CD4-positive, alpha-beta T cell treated with Interferon alpha-2 for 1 hour (primary cell): Measurements from ENCODE around the gene ASXL1.
A peak's percentile ranks its signal among the peaks of the same experiment; 100 is the strongest.
"Not testable (repeated sequence)": the region's sequence is repeated elsewhere in the genome, so short reads cannot be mapped to it uniquely, and the experiment has no call there.

Experiments used
- DNase-seq, 2 donors: peaks; one replicate each; pipeline ENCODE4 v3.0.0-alpha.2; 2020 to 2022

The ASXL1 gene

GRCh38 chr20:32363492-32363891 is 5.4 kb downstream of the ASXL1 start:
- no peak for DNase-seq

- no peak for DNase-seq
These were observed 6.5 kb downstream of the ASXL1 start for GRCh38 chr20:32364554-32365208.

DNA sequence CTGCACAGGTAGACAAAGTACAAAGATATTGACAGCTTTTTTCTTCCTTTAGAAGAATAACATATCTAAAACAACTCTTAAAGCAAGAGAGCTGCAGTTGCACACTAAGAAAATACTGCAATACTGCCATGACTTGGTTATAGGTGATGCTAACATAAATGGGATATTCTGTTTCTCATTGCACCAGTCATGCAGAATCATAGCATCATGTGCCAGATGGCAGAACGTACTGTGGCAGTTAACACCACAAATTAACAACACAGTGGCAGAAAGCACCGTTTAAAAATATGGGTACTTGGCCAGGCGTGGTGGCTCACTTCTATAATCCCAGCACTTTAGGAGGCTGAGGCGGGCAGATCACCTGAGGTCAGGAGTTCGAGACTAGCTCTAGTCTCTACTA is 7.4 kb downstream of the ASXL1 start:
- DNase-seq: no peak

- DNase-seq: no peak
These were observed 8.2 kb downstream of the ASXL1 start for GRCh38 chr20:32366380-32366779.

GRCh38 chr20:32368323-32368722 is 10.2 kb downstream of the ASXL1 start:
- no peak for DNase-seq

DNA sequence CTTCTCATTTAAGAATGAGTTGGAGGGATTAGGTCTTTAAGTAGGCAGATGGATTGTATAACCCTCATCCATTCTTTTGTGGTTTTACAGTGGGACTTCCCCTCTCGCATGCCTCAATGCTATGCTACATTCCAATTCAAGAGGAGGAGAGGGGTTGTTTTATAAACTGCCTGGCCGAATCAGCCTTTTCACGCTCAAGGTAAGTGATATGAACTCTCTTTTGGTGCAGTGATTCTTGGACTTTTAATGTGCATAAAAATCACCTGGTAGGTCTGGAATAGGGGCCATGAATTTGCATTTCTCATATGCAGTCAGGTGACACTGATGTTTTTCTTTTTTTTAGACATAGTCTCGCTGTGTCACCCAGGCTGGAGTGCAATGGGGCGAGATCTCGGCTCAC is 10.8 kb downstream of the ASXL1 start:
- DNase-seq: no peak

- no peak for DNase-seq
These were observed 12.8 kb downstream of the ASXL1 start for GRCh38 chr20:32370897-32371296.

GRCh38 chr20:32378461-32378860 is 20.3 kb downstream of the ASXL1 start:
- no peak for DNase-seq

DNA sequence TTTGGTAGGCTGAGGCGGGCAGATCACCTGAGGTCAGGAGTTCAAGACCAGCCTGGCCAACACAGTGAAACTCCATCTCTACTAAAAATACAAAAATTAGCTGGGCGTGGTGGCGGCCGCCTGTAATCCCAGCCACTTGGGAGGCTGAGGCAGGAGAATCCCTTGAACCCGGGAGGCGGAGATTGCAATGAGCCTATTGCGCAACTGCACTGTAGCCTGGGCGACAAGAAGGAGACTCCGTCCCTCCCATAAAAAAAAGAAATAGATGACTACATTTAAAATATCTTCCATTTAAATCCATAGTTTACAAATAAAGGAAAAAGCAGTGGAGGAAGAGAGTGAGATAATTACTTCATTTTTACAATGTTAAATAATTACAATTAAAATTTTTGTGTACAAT is 21.9 kb downstream of the ASXL1 start:
- DNase-seq: not testable (repeated sequence)

- no peak for DNase-seq
These were observed 22.6 kb downstream of the ASXL1 start for GRCh38 chr20:32380745-32381144.

DNA sequence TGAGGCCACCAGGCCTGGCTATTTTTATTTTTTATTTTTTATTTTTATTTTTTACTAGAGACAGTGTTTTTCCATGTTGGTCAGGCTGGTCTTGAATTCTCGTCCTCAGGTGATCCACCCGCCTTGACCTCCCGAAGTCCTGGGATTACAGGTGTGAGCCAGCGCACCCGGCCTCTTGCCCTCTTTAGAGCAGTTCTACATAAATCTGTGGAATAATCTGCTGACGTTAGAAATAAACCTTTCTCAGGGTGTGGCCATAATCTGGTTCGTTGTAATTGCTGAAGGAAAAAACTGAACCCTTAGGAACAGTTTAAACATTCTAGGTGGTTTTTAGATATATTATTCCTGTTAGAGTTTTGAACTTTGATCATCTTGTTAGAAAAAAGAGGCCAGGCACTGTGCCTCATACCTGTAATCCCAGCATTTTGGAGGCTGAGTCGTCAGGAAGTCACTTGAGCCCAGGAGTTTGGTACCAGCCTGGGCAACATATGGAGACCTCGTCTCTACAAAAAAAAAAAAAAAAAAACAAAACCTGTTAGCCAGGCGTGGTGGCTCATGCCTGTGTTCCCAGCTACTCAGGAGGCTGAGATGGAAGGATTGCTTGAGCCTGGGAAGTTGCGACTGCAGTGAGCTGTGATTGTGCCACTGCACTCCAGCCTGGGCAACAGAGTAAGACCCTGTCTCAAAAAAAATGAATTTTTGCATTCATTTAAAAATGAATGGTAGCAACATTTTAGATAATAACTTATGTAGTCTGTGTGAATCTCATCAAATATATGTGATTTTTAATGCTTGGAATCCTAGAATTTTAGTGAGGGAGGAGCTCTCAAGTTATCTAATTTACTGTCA is 24.2 kb downstream of the ASXL1 start:
- DNase-seq: no peak

GRCh38 chr20:32383441-32383840 is 25.3 kb downstream of the ASXL1 start:
- DNase-seq: not testable (repeated sequence)

GRCh38 chr20:32385541-32385940 is 27.4 kb downstream of the ASXL1 start:
- DNase-seq: no peak

DNA sequence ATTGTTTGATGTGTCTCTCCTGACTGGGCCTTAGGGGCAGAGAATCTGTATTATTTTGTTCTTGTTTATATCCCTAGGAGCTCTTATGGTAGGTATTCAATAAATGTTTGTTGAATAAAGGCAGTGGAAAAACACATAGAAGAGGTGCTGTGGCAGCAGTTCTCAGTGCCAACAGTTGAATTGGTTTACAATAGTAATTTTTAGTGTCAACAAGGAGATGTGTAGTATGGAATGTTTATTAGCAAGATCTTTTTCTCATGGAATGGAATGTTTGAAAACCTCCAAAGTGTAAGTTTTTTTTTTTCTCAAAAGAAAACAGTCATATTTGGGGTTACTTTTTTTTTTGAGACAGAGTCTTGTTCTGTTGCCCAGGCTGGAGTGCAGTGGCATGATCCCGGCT is 28.0 kb downstream of the ASXL1 start:
- DNase-seq: no peak

DNA sequence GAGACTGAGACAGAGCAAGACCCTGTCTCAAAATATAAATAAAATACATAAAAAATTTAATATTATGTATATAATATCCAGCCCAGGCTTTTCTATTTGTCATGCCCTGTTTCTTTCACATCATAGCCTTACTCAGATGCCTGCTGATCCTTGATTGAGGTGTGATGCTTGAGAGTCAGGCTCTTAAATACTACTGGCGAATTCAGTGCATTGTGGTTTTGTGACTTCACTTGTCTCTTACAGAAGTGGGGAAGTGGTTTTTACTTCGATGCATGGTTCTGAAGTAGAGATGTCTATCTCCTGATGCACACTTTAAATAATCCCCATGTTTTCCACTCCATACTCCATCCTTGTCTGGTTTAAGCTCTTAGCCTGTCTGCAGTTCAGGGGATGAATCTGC is 29.1 kb downstream of the ASXL1 start:
- DNase-seq: peak; percentile 14 to 67

DNA sequence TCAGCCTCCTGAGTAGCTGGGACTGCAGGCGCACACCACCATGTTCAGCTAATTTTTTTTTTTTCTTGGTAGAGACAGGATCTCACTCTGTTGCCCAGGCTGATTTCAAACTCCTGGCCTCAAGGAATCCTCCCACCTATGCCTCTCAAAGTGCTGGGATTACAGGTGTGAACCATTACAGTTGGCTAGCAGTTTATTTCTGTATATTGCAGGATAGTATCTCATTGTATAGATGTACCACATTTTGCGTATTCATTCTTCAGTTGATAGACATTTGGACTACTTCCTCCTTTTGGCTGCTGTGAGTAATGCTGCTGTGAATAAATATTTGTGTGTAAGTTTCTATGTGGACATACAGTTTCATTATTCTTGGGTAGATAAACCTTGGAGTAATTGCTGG is 32.9 kb downstream of the ASXL1 start:
- no peak for DNase-seq

DNA sequence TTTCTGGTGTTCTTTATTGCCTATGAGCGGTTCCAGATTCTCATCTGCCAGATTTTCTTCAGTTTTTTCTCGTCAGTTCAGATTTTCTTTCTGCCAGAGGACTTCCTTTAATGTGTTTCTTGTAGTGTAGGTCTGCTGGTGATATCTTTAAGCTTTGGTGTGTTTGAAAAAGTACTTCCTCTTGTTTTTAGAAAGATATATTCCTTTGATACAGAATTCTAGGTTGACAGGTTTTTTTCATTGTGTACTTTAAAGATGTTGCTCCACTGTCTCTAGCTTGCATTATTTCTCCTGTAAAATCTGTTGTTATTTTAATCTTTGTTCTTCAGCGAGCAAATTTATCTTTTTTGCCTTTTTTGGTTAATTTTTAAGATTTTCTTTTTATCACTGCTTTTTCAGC is 36.9 kb downstream of the ASXL1 start:
- DNase-seq: no peak

GRCh38 chr20:32396646-32397160 is 38.6 kb downstream of the ASXL1 start:
- DNase-seq: no peak

DNA sequence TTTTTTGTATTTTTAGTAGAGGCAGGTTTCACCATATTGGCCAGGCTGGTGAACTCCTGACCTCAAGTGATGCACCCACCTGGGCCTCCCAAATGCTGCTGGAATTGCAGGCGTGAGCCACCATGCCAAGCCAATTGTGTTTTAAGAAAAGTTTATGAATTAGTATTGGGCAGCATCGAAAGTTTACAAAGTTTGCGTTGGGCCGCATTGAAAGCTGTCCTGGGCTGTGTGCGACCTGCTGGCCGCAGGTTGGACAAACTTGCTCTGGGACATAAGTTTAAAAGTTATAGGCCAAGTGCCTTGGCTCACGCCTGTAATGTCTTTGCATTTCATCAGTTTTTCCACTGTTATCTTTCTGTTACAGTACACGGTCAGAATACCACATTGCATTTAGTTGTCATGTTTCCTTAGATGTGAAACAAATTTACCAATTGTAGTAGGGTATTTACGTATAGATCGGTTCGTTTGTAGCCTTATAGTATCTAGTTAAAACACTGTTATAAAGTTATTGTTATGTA is 39.5 kb downstream of the ASXL1 start:
- no peak for DNase-seq

DNA sequence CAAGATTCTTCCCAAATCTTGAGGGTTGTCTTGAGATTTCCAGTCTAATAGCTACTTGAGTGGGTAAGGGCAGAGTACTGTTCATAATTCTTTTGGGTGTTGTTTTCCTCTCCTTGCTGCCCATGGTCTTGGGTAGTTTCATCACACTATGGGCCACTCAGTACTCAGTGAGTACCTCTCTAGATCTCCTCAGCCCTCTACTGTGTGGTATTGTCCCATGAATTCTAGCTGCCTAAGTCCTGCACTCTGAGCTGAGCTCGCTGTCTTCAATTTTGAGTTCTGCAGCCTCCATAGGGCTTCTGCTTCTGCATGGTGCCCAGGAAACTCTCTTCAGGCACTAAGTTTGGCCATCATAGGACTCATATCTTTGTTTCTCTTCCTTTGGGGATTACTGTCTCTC is 42.3 kb downstream of the ASXL1 start:
- no peak for DNase-seq

DNA sequence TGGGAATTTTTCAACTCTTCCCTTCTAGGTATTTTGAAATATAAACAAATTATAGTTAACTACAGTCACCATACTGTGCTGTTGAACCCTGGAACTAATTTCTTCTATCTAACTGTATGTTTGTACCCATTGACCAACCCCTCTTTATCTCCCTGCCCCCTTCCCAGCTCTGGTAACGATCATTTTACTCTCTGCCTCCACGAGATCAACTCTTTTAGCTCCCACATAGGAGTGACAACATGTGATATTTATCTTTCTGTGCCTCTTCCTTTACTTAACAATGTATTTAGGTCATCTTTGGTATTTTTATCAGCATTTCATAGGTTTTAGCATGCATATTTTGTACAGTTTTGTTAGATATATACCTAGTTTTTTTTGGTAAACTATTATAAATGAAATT is 45.9 kb downstream of the ASXL1 start:
- DNase-seq: no peak

- no peak for DNase-seq
These were observed 48.6 kb downstream of the ASXL1 start for GRCh38 chr20:32406701-32407100.

DNA sequence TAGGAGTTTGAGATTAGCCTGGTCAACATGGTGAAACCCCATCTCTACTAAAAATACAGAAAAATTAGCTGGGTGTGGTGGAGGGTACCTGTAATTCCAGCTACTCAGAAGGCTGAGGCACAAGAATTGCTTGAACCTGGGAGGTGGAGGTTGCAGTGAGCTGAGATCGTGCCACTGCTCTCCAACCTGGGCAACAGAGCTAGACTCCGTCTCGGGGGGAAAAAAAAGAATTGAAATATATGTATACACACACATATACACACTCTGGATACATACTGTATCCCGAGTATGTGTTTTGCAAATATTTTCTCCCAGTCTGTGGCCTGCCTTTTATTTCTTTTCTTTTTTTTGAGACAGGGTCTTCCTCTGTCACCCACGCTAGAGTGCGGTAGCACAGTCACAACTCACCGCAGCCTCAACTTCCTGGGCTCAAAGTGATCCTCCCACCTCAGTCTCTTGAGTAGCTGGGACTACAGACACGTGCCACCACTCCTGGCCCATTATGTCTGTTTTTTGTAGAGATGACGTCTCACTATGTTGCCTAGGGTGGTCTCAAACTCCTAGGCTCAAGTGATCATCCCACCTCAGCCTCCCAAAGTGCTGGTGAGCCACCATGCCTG is 49.1 kb downstream of the ASXL1 start:
- DNase-seq: peak; percentile 55 to 63
